ENCODE results near the gene PXYLP1.

- no peak for TF ChIP-seq CTCF (IDR thresholded peaks at IDR 0.05; ENCODE audit: low read depth, low read length, poor library complexity, severe bottlenecking)
- TF ChIP-seq EZH2phosphoT487 (IDR thresholded peaks at IDR 0.05; ENCODE audit: borderline replicate concordance, low read length): no peak
Measured at GRCh38 chr3:141286856-141287255, 55.2 kb downstream of the PXYLP1 start.
